Heart left ventricle (tissue), 16 donors: ENCODE results near the gene ARHGEF7. TPM values are rescaled to one million over a fixed set of nuclear protein-coding genes. Genes with fewer than 3 reads are reported as not detected.

Experiments used
- ATAC-seq, 4 donors: fragments of 200-7000 bp; cut with Tn5 transposase; one replicate each; pipeline ENCODE4 v1.9.1; 2020 to 2022; ENCODE audit warnings: moderate library complexity in 4 of 4, mild to moderate bottlenecking in 3 of 4, moderate number of reproducible peaks in 1 of 4
- DNase-seq, 5 donors: peaks; one replicate each; pipeline ENCODE4 v3.0.0-alpha.2; 2020
- H3K27ac ChIP-seq, 12 donors: fragments of 200-600 bp; sonication (generic) in 4 of 12; one replicate each; pipeline versions ENCODE4 v1.5.0 to v1.8.0; 2016 to 2022; ENCODE audit warnings: mild to moderate bottlenecking in 2 of 12
- H3K27me3 ChIP-seq, 9 donors: fragments of 200-600 bp; sonication (generic) in 2 of 9; one replicate each; pipeline versions ENCODE4 v1.5.1 to v1.8.0; 2016 to 2022; ENCODE audit warnings: mild to moderate bottlenecking in 3 of 9
- H3K36me3 ChIP-seq, 9 donors: fragments of 200-600 bp; sonication (generic) in 2 of 9; one replicate each; pipeline versions ENCODE4 v1.5.0 to v1.8.0; 2018 to 2022; ENCODE audit warnings: mild to moderate bottlenecking in 2 of 9
- H3K4me1 ChIP-seq, 12 donors: fragments of 200-600 bp; sonication (generic) in 4 of 12; one replicate each; pipeline versions ENCODE4 v1.5.0 to v1.8.0; 2016 to 2022; ENCODE audit warnings: mild to moderate bottlenecking in 3 of 12
- H3K4me3 ChIP-seq, 12 donors: fragments of 200-600 bp; sonication (generic) in 4 of 12; one replicate each; pipeline versions ENCODE4 v1.5.0 to v1.8.0; 2017 to 2022; ENCODE audit warnings: mild to moderate bottlenecking in 9 of 12, moderate library complexity in 4 of 12
- H3K9me3 ChIP-seq, 12 donors: fragments of 200-600 bp; sonication (generic) in 4 of 12; one replicate each; pipeline versions ENCODE4 v1.5.0 to v1.8.0; 2016 to 2022; ENCODE audit warnings: mild to moderate bottlenecking in 1 of 12
- CTCF ChIP-seq, 12 donors: fragments of 200-600 bp; sonication (generic) in 4 of 12; IDR thresholded peaks; one replicate each; pipeline versions ENCODE4 v1.5.0 to v1.8.0; 2018 to 2022; ENCODE audit warnings: antibody characterized with exemption in 12 of 12, mild to moderate bottlenecking in 5 of 12
- POLR2A ChIP-seq, 2 donors: fragments of 450-650 bp; IDR thresholded peaks; one replicate each; pipeline ENCODE4 v1.6.1; 2017; ENCODE audit warnings: antibody characterized with exemption in 2 of 2, mild to moderate bottlenecking in 2 of 2, moderate library complexity in 2 of 2
- WGBS, 4 donors: extraction: QIAGEN DNeasy Blood & Tissue Kit in 2 of 4; methylation state at CpG; one replicate each; pipeline versions ENCODE4 v1.1.5 to v1.1.7; 2013 to 2018; 5-methylcytosine and 5-hydroxymethylcytosine counted together
- intact Hi-C, 10 donors: fragments of 100-400 bp; cut with DNase I; formaldehyde crosslinking; loops; one replicate each; pipeline versions ENCODE4 v1.11.1 to v1.14.2; 2022
- polyA plus RNA-seq, 2 donors: library from polyadenylated mRNA; stranded (reverse); fragments of 200-250 nt; gene quantifications; one replicate each; pipeline ENCODE4 v1.2.3, GENCODE V29; 2013
- total RNA-seq, 9 donors: library from RNA; depleted of rRNA in 2 of 9; stranded (reverse); fragments of >200 nt in 2 of 9; fragmentation: NEBNext Ultra II Directional in 3 of 9; extraction: Animal tissue kit (Norgen Biotek cat#: 25700) in 3 of 9; gene quantifications; one replicate each; pipeline versions ENCODE4 v1.1.0 to v1.2.4, GENCODE V29; 2016 to 2023
- donor health status: ischemic (EF 13 %, LVEDD 7.1; RV severe dilation, severe dysfunction).
- donor health status: healthy with polysubstance abuse.
- donor health status: DM: no; HTN: yes; CAD: no.
- donor health status: DM: no; HTN: no; CAD: no.
- donor health status: ischemic (EF 25% LVEDD 6.9; RV normal size, moderate dysfunction).
- donor health status: ischemic (EF 25% LVEDD 5.7; RV mildly dilated, moderate dysfunction).
- donor health status: healthy.
- donor health status: DM: yes; HTN: yes; CAD: no.
- donor health status: ischemic (EF 35%, LVEDD 5.7; RV mildly dilated, moderate dysfunction).
- donor health status: nonischemic (EF 11% LVEDD 7.7; RV severe dilation, severe dysfunction).
- donor health status: DM: yes; HTN: yes; CAD: no.
- donor health status: PGD.
- donor health status: ischemic (EF 29% LVEDD 5.4; RV normal size, mild dysfunction).
- donor health status: nonischemic (EF 23%, LVEDD 6.1; RV moderate dilation, normal function).

Gene ARHGEF7
- total and polyA plus RNA-seq, 11 donors = 16.6 to 60.9 (median 37.5) TPM

GRCh38 chr13:111337741-111338140, 222.6 kb downstream of the ARHGEF7 start:
- intact Hi-C loops = no loop called here
- 78 to 94% (median 85%) methylated on average over 9 of the region's 9 CpGs for WGBS, 4 donors
- no peaks in the 10 kb centered on the region for H3K27me3 ChIP-seq
- no peak for TF ChIP-seq CTCF (IDR thresholded peaks at IDR 0.05)
- TF ChIP-seq POLR2A (IDR thresholded peaks at IDR 0.05) = no peak
- no peak for DNase-seq
- H3K27ac ChIP-seq = no peak overlapping the region
- ATAC-seq = no peak
- peaks cover 0 to 12% (median 0%) of the 10 kb centered on the region in 12 donors for H3K9me3 ChIP-seq
- H3K36me3 ChIP-seq = no peaks in the 10 kb centered on the region
- H3K4me3 ChIP-seq = no peak overlapping the region
- H3K4me1 ChIP-seq = no peaks in the 10 kb centered on the region

- DNase-seq (no peak), ATAC-seq (no peak)
- 79 to 94% (median 87%) methylated on average over 11 of the region's 11 CpGs for WGBS, 4 donors
- H3K4me1 ChIP-seq = no peaks in the 10 kb centered on the region
- intact Hi-C loops = no loop called here
- H3K9me3 ChIP-seq = peaks cover 0 to 5% (median 0%) of the 10 kb centered on the region in 12 donors
- H3K27me3 ChIP-seq = no peaks in the 10 kb centered on the region
- H3K4me3 ChIP-seq = no peak overlapping the region
- no peak overlapping the region for H3K27ac ChIP-seq
- H3K36me3 ChIP-seq = no peaks in the 10 kb centered on the region
- no peak for TF ChIP-seq POLR2A (IDR thresholded peaks at IDR 0.05)
- no peak for TF ChIP-seq CTCF (IDR thresholded peaks at IDR 0.05)
These were observed 223.7 kb downstream of the ARHGEF7 start for GRCh38 chr13:111338841-111339240.

GRCh38 chr13:111339366-111340143, 224.4 kb downstream of the ARHGEF7 start:
- no peaks in the 10 kb centered on the region for H3K4me1 ChIP-seq
- TF ChIP-seq CTCF (IDR thresholded peaks at IDR 0.05) (no peak), POLR2A (IDR thresholded peaks at IDR 0.05) (no peak)
- H3K9me3 ChIP-seq = no peaks in the 10 kb centered on the region
- intact Hi-C loops = no loop called here
- H3K27ac ChIP-seq = no peak overlapping the region
- no peaks in the 10 kb centered on the region for H3K27me3 ChIP-seq
- ATAC-seq = no peak
- DNase-seq = no peak
- WGBS, 4 donors = 90 to 95% (median 92%) methylated on average over 25 to 29 of the region's 29 CpGs
- no peaks in the 10 kb centered on the region for H3K36me3 ChIP-seq
- H3K4me3 ChIP-seq = no peak overlapping the region

- Histone ChIP-seq H3K27me3 (no peaks in the 10 kb centered on the region), H3K9me3 (no peaks in the 10 kb centered on the region), H3K36me3 (no peaks in the 10 kb centered on the region), H3K4me1 (no peaks in the 10 kb centered on the region), H3K4me3 (no peak overlapping the region), H3K27ac (no peak overlapping the region)
- no peak for DNase-seq
- intact Hi-C loops = no loop called here
- TF ChIP-seq CTCF (IDR thresholded peaks at IDR 0.05) = no peak
- no peak for TF ChIP-seq POLR2A (IDR thresholded peaks at IDR 0.05)
- WGBS, 4 donors = 88 to 95% (median 92%) methylated on average over 5 of the region's 5 CpGs
- no peak for ATAC-seq
These were observed 226.8 kb downstream of the ARHGEF7 start for GRCh38 chr13:111341886-111342285.
